Central memory CD4-positive, alpha-beta T cell (primary cell): ENCODE measurements around the gene FLT1.
A peak's percentile ranks its signal among the peaks of the same experiment; 100 is the strongest.

ENCODE experiments used
- DNase-seq: peaks from one replicate; pipeline ENCODE4 v3.0.0; 2022

The FLT1 gene

GRCh38 chr13:28306325-28306724 lies 188.6 kb downstream of the FLT1 start:
- no peak for DNase-seq

- DNase-seq = no peak
These were observed 193.1 kb downstream of the FLT1 start for GRCh38 chr13:28301839-28302238.

- no peak for DNase-seq
These were observed 195.0 kb downstream of the FLT1 start for GRCh38 chr13:28299916-28300315.

GRCh38 chr13:28297341-28297740 lies 197.6 kb downstream of the FLT1 start:
- DNase-seq = no peak

GRCh38 chr13:28286263-28286662 lies 208.7 kb downstream of the FLT1 start:
- DNase-seq = no peak

GRCh38 chr13:28283600-28283999 lies 211.3 kb downstream of the FLT1 start:
- no peak for DNase-seq

- DNase-seq = no peak
These were observed 212.5 kb downstream of the FLT1 start for GRCh38 chr13:28282451-28282850.

GRCh38 chr13:28273919-28274318 lies 221.0 kb downstream of the FLT1 start:
- DNase-seq = no peak

- no peak for DNase-seq
These were observed 223.7 kb downstream of the FLT1 start for GRCh38 chr13:28271056-28271840.

- DNase-seq = peak; percentile 1
These were observed 226.1 kb downstream of the FLT1 start for GRCh38 chr13:28268800-28269223.

GRCh38 chr13:28267497-28267896 lies 227.4 kb downstream of the FLT1 start:
- DNase-seq = no peak

- DNase-seq = no peak
These were observed 236.5 kb downstream of the FLT1 start for GRCh38 chr13:28258417-28258816.

- DNase-seq = no peak
These were observed 237.6 kb downstream of the FLT1 start for GRCh38 chr13:28257305-28257704.

- no peak for DNase-seq
These were observed 242.4 kb downstream of the FLT1 start for GRCh38 chr13:28252547-28252946.

- DNase-seq = no peak
These were observed 243.5 kb downstream of the FLT1 start for GRCh38 chr13:28251466-28251865.

- DNase-seq = no peak
These were observed 244.4 kb downstream of the FLT1 start for GRCh38 chr13:28250542-28250941.
